Measurements from ENCODE around the gene CFAP410. TPM values are rescaled to one million over a fixed set of nuclear protein-coding genes. Genes with fewer than 3 reads are reported as not detected.

CFAP410 gene
- polyA plus RNA-seq, 4 donors = 16.2 to 37.2 (median 32.5) TPM

GRCh38 chr21:44301961-44302406, 37.2 kb downstream of the CFAP410 start:
- no peak for DNase-seq (ENCODE audit: low read depth in 4 of 4, low spot score in 2 of 4)

- no peak for DNase-seq (ENCODE audit: low read depth in 4 of 4, low spot score in 2 of 4)
Measured at GRCh38 chr21:44301141-44301540, 38.0 kb downstream of the CFAP410 start.

GRCh38 chr21:44300262-44300959, 38.8 kb downstream of the CFAP410 start:
- DNase-seq (ENCODE audit: low read depth in 4 of 4, low spot score in 2 of 4) = peak in 1 of 4 donors; percentile 28

- no peak for DNase-seq (ENCODE audit: low read depth in 4 of 4, low spot score in 2 of 4)
Measured at GRCh38 chr21:44299458-44300261, 39.5 kb downstream of the CFAP410 start, which contains the start of gene PFKL. Gene PFKL (plus strand): TSS chr21:44300053. CDS start chr21:44300106, 53 bp downstream.

GRCh38 chr21:44299085-44299457, 40.1 kb downstream of the CFAP410 start:
- no peak for DNase-seq (ENCODE audit: low read depth in 4 of 4, low spot score in 2 of 4)

DNA sequence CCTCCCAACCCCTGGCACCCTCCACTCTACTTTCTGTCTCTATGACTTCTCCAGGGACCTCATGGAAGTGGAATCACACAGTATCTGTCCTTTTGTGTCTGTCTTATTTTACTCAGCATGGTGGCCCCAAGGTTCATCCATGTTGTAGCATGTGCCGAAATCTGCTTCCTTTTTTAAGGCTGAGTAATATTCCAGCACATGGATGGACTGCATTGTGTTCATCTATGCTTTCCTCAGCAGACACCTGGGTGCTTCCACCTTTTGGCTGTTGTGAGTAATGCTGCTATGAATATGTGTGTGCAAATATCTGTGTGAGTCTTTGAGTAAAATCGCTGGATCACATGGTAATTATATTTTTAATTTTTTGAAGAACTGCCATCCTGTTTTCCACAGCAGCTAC, 40.9 kb downstream of the CFAP410 start:
- no peak for DNase-seq (ENCODE audit: low read depth in 4 of 4, low spot score in 2 of 4)

DNA sequence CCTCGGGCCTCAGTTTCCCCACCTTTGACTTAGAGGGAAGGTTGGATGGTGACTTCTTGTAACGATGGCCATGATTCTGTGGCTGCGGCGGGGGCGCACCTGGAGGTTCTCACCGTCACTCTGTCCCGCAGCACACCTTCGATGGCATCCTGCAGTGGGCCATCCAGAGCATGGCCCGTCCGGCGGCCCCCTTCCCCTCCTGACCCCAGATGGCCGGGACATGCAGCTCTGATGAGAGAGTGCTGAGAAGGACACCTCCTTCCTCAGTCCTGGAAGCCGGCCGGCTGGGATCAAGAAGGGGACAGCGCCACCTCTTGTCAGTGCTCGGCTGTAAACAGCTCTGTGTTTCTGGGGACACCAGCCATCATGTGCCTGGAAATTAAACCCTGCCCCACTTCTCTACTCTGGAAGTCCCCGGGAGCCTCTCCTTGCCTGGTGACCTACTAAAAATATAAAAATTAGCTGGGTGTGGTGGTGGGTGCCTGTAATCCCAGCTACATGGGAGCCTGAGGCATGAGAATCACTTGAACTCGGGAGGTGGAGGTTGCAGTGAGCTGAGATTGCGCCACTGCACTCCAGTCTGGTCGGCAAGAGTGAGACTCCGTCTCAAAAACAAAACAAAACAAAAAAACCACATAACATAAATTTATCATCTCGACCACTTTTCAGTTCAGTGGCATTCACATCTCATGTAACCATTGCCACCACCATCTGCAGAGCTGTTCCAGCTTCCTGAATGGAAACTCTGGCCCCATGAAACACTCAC, 41.5 kb downstream of the CFAP410 start:
- DNase-seq (ENCODE audit: low read depth in 4 of 4, low spot score in 2 of 4) = peak in 3 of 4 donors; percentile 27 to 81 (median 60)

GRCh38 chr21:44296916-44297315, 42.3 kb downstream of the CFAP410 start:
- no peak for DNase-seq (ENCODE audit: low read depth in 4 of 4, low spot score in 2 of 4)

DNA sequence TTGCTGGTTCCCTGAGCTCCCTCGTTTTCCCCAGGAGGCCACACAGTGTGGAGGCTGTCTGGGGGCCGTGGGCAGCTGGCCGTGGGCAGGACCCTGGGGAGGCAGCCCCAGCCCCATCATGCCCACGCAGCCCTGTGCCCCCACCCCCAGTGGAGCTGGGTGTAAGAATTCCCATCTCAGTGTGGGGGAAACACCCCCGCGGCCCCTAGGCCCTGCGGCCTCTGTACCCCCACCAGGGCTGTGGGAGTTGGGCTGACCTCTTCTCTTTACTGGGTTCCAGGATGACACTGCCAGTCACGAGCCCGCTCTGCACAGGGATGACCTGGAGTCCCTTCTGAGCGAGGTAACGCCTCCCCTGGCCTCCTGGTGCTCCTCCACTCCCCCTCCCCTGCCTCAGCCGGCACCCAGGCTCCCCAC, 43.1 kb downstream of the CFAP410 start:
- no peak for DNase-seq (ENCODE audit: low read depth in 4 of 4, low spot score in 2 of 4)

DNA sequence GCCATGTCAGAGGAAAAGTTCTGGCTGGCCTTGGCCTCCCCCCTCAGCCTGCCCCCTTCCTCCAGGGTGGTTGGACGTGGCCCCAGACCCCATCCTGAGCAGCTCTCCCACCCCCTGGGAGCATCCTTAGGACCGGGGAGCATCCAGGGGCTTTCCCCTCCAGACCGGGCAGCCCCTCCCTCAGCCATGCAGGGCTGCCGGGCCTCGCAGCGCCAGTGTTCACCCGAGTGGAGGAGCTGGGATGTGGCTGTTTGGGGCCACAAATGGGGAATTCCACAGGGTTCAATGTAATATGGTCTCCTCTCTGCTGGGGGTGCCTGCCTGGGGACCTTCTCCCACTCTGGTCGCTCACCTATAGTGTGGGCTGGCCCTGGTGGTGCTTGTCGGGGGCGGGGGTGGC, 43.5 kb downstream of the CFAP410 start:
- DNase-seq (ENCODE audit: low read depth in 4 of 4, low spot score in 2 of 4) = no peak

DNA sequence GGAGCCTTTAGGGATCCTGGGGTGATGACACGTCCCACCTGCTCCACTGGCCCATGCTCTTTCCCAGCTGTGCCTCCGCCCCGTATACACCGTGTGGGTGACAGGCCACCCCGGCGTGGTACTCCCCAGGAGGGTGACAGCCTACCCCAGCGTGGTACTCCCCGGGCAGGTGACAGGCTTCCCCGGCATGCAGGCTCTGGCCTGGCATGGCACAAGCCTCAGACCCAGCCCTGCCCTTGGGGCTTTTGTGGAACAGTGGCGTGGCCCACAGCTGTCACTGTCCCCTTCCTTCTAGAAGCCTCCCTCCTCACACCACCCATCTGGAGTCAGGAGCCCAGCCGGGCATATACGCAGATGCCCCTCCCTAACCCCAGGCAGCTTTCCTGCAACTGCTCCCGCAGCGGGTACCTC, 44.0 kb downstream of the CFAP410 start:
- no peak for DNase-seq (ENCODE audit: low read depth in 4 of 4, low spot score in 2 of 4)

GRCh38 chr21:44294391-44295162, 44.6 kb downstream of the CFAP410 start:
- no peak for DNase-seq (ENCODE audit: low read depth in 4 of 4, low spot score in 2 of 4)

DNA sequence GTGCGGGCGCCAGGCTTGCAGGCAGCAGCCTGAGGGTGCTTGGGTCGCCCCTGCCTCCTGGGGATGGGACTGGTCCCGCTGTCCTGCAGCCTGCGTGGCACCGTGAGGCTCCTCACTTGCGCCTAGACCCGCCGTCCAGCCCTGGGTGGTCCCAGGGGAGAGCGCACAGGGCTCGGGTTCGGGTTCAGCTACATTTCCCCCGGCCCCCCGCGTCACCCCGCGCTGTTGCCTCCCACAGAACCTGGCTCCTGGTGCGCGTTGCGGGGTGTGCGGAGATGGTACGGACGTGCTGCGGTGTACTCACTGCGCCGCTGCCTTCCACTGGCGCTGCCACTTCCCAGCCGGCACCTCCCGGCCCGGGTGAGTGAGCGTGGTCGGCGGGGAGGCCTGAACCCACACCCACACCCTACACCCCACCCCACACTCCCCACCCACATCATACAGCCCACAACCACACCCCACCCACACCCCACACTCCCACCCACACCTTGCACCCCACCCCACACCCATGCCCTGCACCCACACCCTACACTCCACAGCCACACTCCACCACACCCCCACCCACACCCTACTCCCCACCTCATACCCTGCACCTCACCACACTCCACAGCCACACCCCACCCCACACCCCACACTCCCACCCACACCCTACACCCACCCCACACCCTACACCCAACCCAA, 45.5 kb downstream of the CFAP410 start:
- no peak for DNase-seq (ENCODE audit: low read depth in 4 of 4, low spot score in 2 of 4)

DNA sequence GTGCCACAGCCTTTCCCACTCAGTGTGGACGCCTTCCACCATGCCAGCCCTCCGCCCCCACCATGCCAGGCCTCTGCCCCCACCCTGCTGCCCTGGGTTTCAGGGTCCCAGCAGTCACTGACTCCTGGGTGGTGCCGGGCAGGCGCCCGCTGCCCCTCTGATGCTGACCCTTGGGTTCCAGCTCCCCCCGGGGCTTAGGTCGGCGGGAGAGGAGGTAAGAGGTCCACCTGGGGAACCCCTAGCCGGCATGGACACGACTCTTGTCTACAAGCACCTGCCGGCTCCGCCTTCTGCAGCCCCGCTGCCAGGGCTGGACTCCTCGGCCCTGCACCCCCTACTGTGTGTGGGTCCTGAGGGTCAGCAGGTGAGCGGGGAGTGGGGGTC, 46.4 kb downstream of the CFAP410 start:
- DNase-seq (ENCODE audit: low read depth in 4 of 4, low spot score in 2 of 4) = no peak

DNA sequence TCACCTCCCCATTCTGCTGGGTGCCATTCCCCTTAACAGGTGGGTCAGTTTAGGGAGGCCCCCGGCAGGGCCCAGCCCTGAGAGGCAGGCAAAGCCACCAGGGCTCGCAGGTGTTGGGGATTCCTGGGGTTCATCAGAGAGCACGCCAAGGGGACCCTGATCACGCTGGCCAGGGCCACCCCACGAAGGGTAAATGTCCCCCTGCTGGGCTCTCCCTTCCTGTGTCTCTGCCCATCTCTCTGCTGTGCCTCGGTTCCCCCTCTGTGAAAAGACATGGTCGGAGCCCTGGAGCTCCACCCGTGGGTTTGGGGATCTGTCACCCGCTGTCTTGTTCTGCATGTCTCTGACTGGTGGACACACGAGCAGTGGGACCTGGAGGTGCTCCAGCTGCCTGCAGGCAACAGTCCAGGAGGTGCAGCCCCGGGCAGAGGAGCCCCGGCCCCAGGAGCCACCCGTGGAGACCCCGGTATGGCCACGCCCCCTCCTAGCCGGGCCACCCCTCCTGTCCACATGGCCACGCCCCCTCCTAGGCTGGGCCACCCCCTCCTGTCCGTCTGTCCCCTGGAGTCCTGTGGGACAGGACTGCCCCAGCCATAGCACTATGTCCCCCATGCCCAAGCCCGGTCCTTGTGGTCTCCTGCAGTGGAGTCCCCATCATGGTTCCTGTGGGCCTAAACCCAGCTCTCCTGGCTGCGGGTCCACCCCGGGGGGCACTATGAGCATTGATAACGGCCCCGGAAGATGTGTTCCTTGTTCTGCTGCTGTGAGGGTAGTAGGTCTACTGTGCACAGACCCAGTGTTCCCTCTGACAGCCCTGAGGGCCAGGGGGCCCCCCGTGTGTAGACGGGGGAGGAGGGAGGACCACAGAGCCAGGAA, 47.0 kb downstream of the CFAP410 start:
- DNase-seq (ENCODE audit: low read depth in 4 of 4, low spot score in 2 of 4) = no peak

DNA sequence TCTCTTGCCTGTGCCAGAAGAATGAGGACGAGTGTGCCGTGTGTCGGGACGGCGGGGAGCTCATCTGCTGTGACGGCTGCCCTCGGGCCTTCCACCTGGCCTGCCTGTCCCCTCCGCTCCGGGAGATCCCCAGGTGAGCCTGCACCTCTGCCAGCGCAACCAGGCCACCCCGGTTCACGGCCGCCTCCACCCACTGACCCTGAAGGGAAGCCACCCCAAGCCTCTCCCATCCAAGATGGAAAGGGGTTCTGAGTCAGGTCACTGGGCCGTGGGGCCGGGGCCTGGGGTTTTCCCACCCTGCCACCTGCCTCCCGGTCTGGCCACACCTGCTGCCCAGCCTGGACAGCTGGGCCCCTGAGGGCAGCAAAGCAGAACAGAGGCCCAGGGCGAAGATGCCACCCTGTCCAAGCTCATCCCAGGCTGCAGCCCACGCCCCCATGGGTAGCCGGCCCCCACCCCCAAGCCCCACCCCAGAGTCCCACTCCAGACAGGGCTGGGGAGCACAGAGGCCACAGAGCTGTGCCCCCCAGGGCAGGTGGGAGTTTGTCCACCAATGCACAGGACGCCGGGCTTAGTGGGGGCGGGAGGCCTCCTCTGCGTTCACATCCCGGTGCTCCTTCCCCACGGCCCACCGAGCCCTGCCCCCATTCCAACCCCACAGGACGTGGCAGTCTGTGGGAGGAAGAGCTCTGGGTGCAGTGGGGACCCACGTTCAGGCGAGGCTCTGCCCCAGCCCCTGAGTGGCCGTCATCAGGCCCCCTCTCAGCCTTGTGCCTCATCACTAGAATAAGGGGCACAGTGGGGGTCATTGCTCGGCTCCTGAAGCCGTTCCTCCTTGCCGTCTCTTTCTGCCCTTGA, 47.9 kb downstream of the CFAP410 start:
- no peak for DNase-seq (ENCODE audit: low read depth in 4 of 4, low spot score in 2 of 4)

DNA sequence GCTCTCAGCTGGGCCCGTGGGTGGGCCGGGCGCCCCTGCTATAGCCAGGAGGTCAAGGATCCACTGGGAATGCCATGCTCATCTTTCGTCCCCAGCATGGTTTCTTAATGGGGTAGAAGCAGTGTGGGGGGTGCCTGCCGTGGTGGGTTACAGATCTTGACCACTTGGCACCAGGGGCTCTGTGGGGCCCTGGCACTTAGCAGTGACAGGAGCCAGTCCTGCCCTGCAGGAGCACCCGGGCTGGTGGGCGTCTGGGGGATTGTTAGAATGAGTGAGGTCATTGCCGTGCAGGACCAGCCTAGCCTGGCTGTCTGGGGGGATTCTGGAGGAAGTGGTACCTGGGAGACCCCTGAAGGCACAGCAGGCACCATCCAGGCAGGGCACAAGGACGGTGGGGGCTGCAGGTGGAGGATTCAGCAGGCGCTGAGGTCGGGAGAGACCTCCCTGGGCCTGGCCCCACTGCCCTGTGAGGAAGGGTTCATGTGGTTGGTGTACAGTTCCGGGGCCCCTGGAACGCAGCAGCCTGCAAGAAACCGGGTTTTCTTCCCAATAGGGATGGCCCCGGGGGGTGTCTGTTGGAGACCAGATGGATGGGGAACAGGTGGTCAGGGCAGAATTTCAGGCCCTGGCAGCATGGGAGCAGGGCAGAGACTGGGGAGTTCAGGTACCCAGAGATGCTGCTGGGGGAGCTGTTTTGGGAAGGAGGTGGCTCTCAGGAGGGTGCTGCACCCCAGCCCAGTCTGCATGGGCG, 48.7 kb downstream of the CFAP410 start:
- no peak for DNase-seq (ENCODE audit: low read depth in 4 of 4, low spot score in 2 of 4)
